Liver (tissue), 9 donors: Measurements from ENCODE around the gene TMEM190. TPM values are rescaled to one million over a fixed set of nuclear protein-coding genes. Genes with fewer than 3 reads are reported as not detected.

Experiments used
- DNase-seq: peaks from one replicate; pipeline ENCODE4 v3.0.0-alpha.2; 2017; ENCODE audit warnings: low spot score
- H3K27ac ChIP-seq, 2 donors: one replicate each; pipeline ENCODE4 v1.7.0; 2013; ENCODE audit warnings: inconsistent platforms in 2 of 2, low read length in 2 of 2, control low read depth in 1 of 2, low read depth in 1 of 2, mild to moderate bottlenecking in 1 of 2
- H3K27me3 ChIP-seq, 4 donors: one replicate each; pipeline versions ENCODE4 v1.6.1 to v1.7.0; 2013; ENCODE audit warnings: low read length in 3 of 4, inconsistent platforms in 1 of 4, mild to moderate bottlenecking in 1 of 4, moderate library complexity in 1 of 4; ENCODE audit not compliant: control insufficient read depth in 4 of 4, insufficient read depth in 4 of 4
- H3K36me3 ChIP-seq, 4 donors: one replicate each; pipeline versions ENCODE4 v1.6.1 to v1.7.0; 2013; ENCODE audit warnings: low read length in 3 of 4, mild to moderate bottlenecking in 3 of 4, low read depth in 1 of 4, moderate library complexity in 1 of 4; ENCODE audit not compliant: control insufficient read depth in 4 of 4, insufficient read depth in 3 of 4
- H3K4me1 ChIP-seq, 4 donors: one replicate each; pipeline versions ENCODE4 v1.6.1 to v1.7.0; 2013; ENCODE audit warnings: low read length in 3 of 4, mild to moderate bottlenecking in 3 of 4, moderate library complexity in 1 of 4; ENCODE audit not compliant: control insufficient read depth in 4 of 4, insufficient read depth in 4 of 4
- H3K4me3 ChIP-seq, 3 donors: one replicate each; pipeline versions ENCODE4 v1.6.1 to v1.7.0; 2013; ENCODE audit warnings: low read length in 3 of 3, control low read depth in 1 of 3, low read depth in 1 of 3, mild to moderate bottlenecking in 1 of 3
- H3K9ac ChIP-seq, 2 donors: one replicate each; pipeline ENCODE4 v1.7.0; 2013; ENCODE audit warnings: low read length in 2 of 2, mild to moderate bottlenecking in 2 of 2, moderate library complexity in 2 of 2, control low read depth in 1 of 2, low read depth in 1 of 2
- H3K9me3 ChIP-seq, 4 donors: one replicate each; pipeline versions ENCODE4 v1.6.1 to v1.7.0; 2013; ENCODE audit warnings: low read length in 3 of 4; ENCODE audit not compliant: control insufficient read depth in 4 of 4
- CTCF ChIP-seq: fragments of 150-350 bp; IDR thresholded peaks from 2 replicates; pipeline ENCODE4 v1.5.1; 2017; ENCODE audit warnings: improper control_type of control experiment, low read depth, low read length; ENCODE audit not compliant: missing input control
- EGR1 ChIP-seq, 2 donors: IDR thresholded peaks; 2 replicates each; pipeline ENCODE4 v1.6.1; 2016 to 2018; ENCODE audit warnings: antibody characterized with exemption in 2 of 2, low read depth in 2 of 2
- FOXA1 ChIP-seq: IDR thresholded peaks from 2 replicates; pipeline ENCODE4 v1.6.1; 2016; ENCODE audit warnings: antibody characterized with exemption
- FOXA2 ChIP-seq: IDR thresholded peaks from 2 replicates; pipeline ENCODE4 v1.6.1; 2016; ENCODE audit warnings: antibody characterized with exemption
- GABPA ChIP-seq, 2 donors: IDR thresholded peaks in 1 of 2; conservative IDR thresholded peaks in 1 of 2; 2 replicates each; pipeline ENCODE4 v1.6.1; 2016; ENCODE audit warnings: antibody characterized with exemption in 2 of 2, mild to moderate bottlenecking in 1 of 2, moderate library complexity in 1 of 2
- HNF4A ChIP-seq, 2 donors: conservative IDR thresholded peaks; 2 replicates each; pipeline ENCODE4 v1.6.1; 2016; ENCODE audit warnings: antibody characterized with exemption in 2 of 2, mild to moderate bottlenecking in 2 of 2
- HNF4G ChIP-seq: IDR thresholded peaks from 2 replicates; pipeline ENCODE4 v1.6.1; 2016; ENCODE audit warnings: antibody characterized with exemption
- JUND ChIP-seq, 2 donors: IDR thresholded peaks; 2 replicates each; pipeline ENCODE4 v1.6.1; 2016; ENCODE audit warnings: antibody characterized with exemption in 2 of 2
- MAX ChIP-seq: IDR thresholded peaks from 2 replicates; pipeline ENCODE4 v1.6.1; 2016; ENCODE audit warnings: antibody characterized with exemption
- NR2F2 ChIP-seq: IDR thresholded peaks from 2 replicates; pipeline ENCODE4 v1.6.1; 2016; ENCODE audit warnings: antibody characterized with exemption
- RAD21 ChIP-seq, 2 donors: IDR thresholded peaks; 2 replicates each; pipeline ENCODE4 v1.6.1; 2016; ENCODE audit warnings: antibody characterized with exemption in 2 of 2, mild to moderate bottlenecking in 2 of 2
- RXRA ChIP-seq, 2 donors: IDR thresholded peaks; 2 replicates each; pipeline ENCODE4 v1.6.1; 2017 to 2018; ENCODE audit warnings: antibody characterized with exemption in 2 of 2, mild to moderate bottlenecking in 1 of 2
- SP1 ChIP-seq: IDR thresholded peaks from 2 replicates; pipeline ENCODE4 v1.6.1; 2018; ENCODE audit warnings: antibody characterized with exemption, mild to moderate bottlenecking
- TAF1 ChIP-seq: conservative IDR thresholded peaks from 2 replicates; pipeline ENCODE4 v1.6.1; 2016; ENCODE audit warnings: antibody characterized with exemption, mild to moderate bottlenecking
- YY1 ChIP-seq: IDR thresholded peaks from 2 replicates; pipeline ENCODE4 v1.6.1; 2016; ENCODE audit warnings: antibody characterized with exemption, mild to moderate bottlenecking
- ZBTB33 ChIP-seq: IDR thresholded peaks from 2 replicates; pipeline ENCODE4 v1.6.1; 2016; ENCODE audit warnings: antibody characterized with exemption
- WGBS: extraction: QIAGEN DNeasy Blood & Tissue Kit; methylation state at CpG from one replicate; pipeline ENCODE4 v1.1.7; 2013; 5-methylcytosine and 5-hydroxymethylcytosine counted together
- polyA plus RNA-seq, 2 donors: library from polyadenylated mRNA; stranded (reverse) in 1 of 2; unstranded in 1 of 2; fragments of 200-250 nt in 1 of 2; fragments of >200 nt in 1 of 2; fragmentation: Nextera tagmentation in 1 of 2; extraction: Ambion mirVana in 1 of 2; gene quantifications; one replicate each; pipeline versions ENCODE4 v1.2.1 to v1.2.3, GENCODE V29; 2013 to 2015
- total RNA-seq, 2 donors: library from RNA; depleted of rRNA; stranded (reverse); fragments of >200 nt; gene quantifications; one replicate each; pipeline ENCODE4 v1.2.3, GENCODE V29; 2014
- TF ChIP-seq, protein P1 (sequence below): IDR thresholded peaks from 2 replicates; pipeline ENCODE4 v1.6.1; 2016; ENCODE audit warnings: antibody characterized with exemption
- TF ChIP-seq, protein P2 (sequence below): IDR thresholded peaks from 2 replicates; pipeline ENCODE4 v1.6.1; 2016; ENCODE audit warnings: antibody characterized with exemption, mild to moderate bottlenecking
- donor health status: healthy.
- donor health status: healthy.
- donor health status: healthy.
- donor health status: healthy.
- donor health status: healthy.

Gene TMEM190
- total and polyA plus RNA-seq, 4 donors: not detected

GRCh38 chr19:55365245-55365644 lies 11.4 kb upstream of the TMEM190 start:
- peaks cover 0 to 2% (median 0%) of the 10 kb centered on the region in 4 donors for H3K27me3 ChIP-seq
- H3K36me3 ChIP-seq: no peaks in the 10 kb centered on the region
- H3K9ac ChIP-seq: no peak overlapping the region
- no peak overlapping the region for H3K4me3 ChIP-seq
- no peak overlapping the region for H3K27ac ChIP-seq
- no peak for DNase-seq
- no peaks in the 10 kb centered on the region for H3K9me3 ChIP-seq
- TF ChIP-seq HNF4G: no peak
- TF ChIP-seq MAX: no peak
- no peak for TF ChIP-seq FOXA1
- no peak for TF ChIP-seq TAF1
- TF ChIP-seq SP1: no peak
- no peak for TF ChIP-seq RXRA (IDR thresholded peaks at IDR 0.05)
- TF ChIP-seq CTCF: no peak
- TF ChIP-seq GABPA (IDR thresholded peaks at IDR 0.05 in 1 of 2, conservative IDR thresholded peaks at IDR 0.05 in 1 of 2): no peak
- TF ChIP-seq JUND (IDR thresholded peaks at IDR 0.05): no peak
- no peak for TF ChIP-seq NR2F2
- TF ChIP-seq, protein P1, sequence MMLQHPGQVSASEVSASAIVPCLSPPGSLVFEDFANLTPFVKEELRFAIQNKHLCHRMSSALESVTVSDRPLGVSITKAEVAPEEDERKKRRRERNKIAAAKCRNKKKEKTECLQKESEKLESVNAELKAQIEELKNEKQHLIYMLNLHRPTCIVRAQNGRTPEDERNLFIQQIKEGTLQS: no peak
- TF ChIP-seq YY1: no peak
- no peak for TF ChIP-seq ZBTB33
- TF ChIP-seq FOXA2: no peak
- TF ChIP-seq EGR1 (IDR thresholded peaks at IDR 0.05; ENCODE audit: low read depth in 2 of 2): no peak
- TF ChIP-seq HNF4A (conservative IDR thresholded peaks at IDR 0.05): no peak
- TF ChIP-seq, protein P2, sequence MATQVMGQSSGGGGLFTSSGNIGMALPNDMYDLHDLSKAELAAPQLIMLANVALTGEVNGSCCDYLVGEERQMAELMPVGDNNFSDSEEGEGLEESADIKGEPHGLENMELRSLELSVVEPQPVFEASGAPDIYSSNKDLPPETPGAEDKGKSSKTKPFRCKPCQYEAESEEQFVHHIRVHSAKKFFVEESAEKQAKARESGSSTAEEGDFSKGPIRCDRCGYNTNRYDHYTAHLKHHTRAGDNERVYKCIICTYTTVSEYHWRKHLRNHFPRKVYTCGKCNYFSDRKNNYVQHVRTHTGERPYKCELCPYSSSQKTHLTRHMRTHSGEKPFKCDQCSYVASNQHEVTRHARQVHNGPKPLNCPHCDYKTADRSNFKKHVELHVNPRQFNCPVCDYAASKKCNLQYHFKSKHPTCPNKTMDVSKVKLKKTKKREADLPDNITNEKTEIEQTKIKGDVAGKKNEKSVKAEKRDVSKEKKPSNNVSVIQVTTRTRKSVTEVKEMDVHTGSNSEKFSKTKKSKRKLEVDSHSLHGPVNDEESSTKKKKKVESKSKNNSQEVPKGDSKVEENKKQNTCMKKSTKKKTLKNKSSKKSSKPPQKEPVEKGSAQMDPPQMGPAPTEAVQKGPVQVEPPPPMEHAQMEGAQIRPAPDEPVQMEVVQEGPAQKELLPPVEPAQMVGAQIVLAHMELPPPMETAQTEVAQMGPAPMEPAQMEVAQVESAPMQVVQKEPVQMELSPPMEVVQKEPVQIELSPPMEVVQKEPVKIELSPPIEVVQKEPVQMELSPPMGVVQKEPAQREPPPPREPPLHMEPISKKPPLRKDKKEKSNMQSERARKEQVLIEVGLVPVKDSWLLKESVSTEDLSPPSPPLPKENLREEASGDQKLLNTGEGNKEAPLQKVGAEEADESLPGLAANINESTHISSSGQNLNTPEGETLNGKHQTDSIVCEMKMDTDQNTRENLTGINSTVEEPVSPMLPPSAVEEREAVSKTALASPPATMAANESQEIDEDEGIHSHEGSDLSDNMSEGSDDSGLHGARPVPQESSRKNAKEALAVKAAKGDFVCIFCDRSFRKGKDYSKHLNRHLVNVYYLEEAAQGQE: no peak
- TF ChIP-seq RAD21 (IDR thresholded peaks at IDR 0.05): no peak
- WGBS: 80% methylated on average over 8 of the region's 8 CpGs
- H3K4me1 ChIP-seq: peaks cover 0 to 9% (median 1%) of the 10 kb centered on the region in 4 donors
